Osteoblast (primary cell): ENCODE data around the gene FKBP2. TPM values are rescaled to one million over a fixed set of nuclear protein-coding genes. Genes with fewer than 3 reads are reported as not detected.
A peak's percentile ranks its signal among the peaks of the same experiment; 100 is the strongest.

Experiments
- DNase-seq: peaks from one replicate; pipeline ENCODE4 v3.0.0; 2011; ENCODE audit warnings: low spot score, mixed read lengths; ENCODE audit not compliant: insufficient read length; ENCODE audit errors: missing footprints
- H2AFZ ChIP-seq: 2 replicates; pipeline ENCODE4 v1.6.0; 2011; ENCODE audit warnings: mild to moderate bottlenecking, low read length
- H3K27ac ChIP-seq: 2 replicates; pipeline ENCODE4 v1.5.1; 2011; ENCODE audit warnings: mild to moderate bottlenecking, low read depth, low read length, moderate library complexity
- H3K27me3 ChIP-seq: 2 replicates; pipeline ENCODE4 v1.6.0; 2012; ENCODE audit warnings: mild to moderate bottlenecking, control low read depth, inconsistent platforms, low read length, moderate library complexity; ENCODE audit not compliant: insufficient read depth
- H3K36me3 ChIP-seq: 2 replicates; pipeline ENCODE4 v1.5.1; 2011; ENCODE audit warnings: mild to moderate bottlenecking, low read length, control low read depth, moderate library complexity; ENCODE audit not compliant: insufficient read depth
- H3K4me1 ChIP-seq: 2 replicates; pipeline ENCODE4 v1.5.1; 2011; ENCODE audit warnings: mild to moderate bottlenecking, low read length, control low read depth, moderate library complexity; ENCODE audit not compliant: insufficient read depth
- H3K4me2 ChIP-seq: 2 replicates; pipeline ENCODE4 v1.6.0; 2011; ENCODE audit warnings: mild to moderate bottlenecking, low read length; ENCODE audit not compliant: insufficient read depth
- H3K4me3 ChIP-seq: fragments of 200-600 bp; sonication (generic); 3 replicates; pipeline ENCODE4 v1.5.1; 2012; ENCODE audit warnings: mild to moderate bottlenecking, low read length, inconsistent platforms; ENCODE audit not compliant: insufficient read depth
- H3K79me2 ChIP-seq: 2 replicates; pipeline ENCODE4 v1.6.0; 2012; ENCODE audit warnings: mild to moderate bottlenecking, low read length, control low read depth, inconsistent platforms; ENCODE audit not compliant: insufficient read depth
- H3K9me3 ChIP-seq: 2 replicates; pipeline ENCODE4 v1.5.1; 2011; ENCODE audit warnings: low read depth, low read length, control low read depth
- H4K20me1 ChIP-seq: 2 replicates; pipeline ENCODE4 v1.6.0; 2012; ENCODE audit warnings: mild to moderate bottlenecking, low read length, control low read depth; ENCODE audit not compliant: insufficient read depth
- CTCF ChIP-seq: IDR thresholded peaks from 2 replicates; pipeline ENCODE4 v1.5.1; 2011; ENCODE audit warnings: mild to moderate bottlenecking, low read depth, low read length, moderate library complexity; ENCODE audit errors: extremely low read depth
- total RNA-seq: library from RNA; depleted of rRNA; stranded (reverse); fragments of >200 nt; gene quantifications from 2 replicates; pipeline ENCODE4 v1.2.3, GENCODE V29; 2012

FKBP2 gene
- total RNA-seq, 1 donor, result 31.1 TPM

- Histone ChIP-seq H3K36me3 (peaks cover 28% of the 10 kb centered on the region), H3K27me3 (no peaks in the 10 kb centered on the region), H4K20me1 (no peaks in the 10 kb centered on the region), H3K27ac (peak overlapping the region; percentile 94), H3K79me2 (no peaks in the 10 kb centered on the region), H3K4me3 (peak overlapping the region; percentile 74), H3K4me2 (peak overlapping the region; percentile 96), H3K9me3 (no peaks in the 10 kb centered on the region), H2AFZ (no peak overlapping the region), H3K4me1 (peaks cover 27% of the 10 kb centered on the region)
- peak; percentile 90 for DNase-seq
- no peak for TF ChIP-seq CTCF
These were observed 27.4 kb downstream of the FKBP2 start for GRCh38 chr11:64268025-64268892.

- TF ChIP-seq CTCF, result no peak
- Histone ChIP-seq H3K9me3 (no peaks in the 10 kb centered on the region), H3K79me2 (no peaks in the 10 kb centered on the region), H3K27ac (peak overlapping the region; percentile 94), H2AFZ (peak overlapping the region; percentile 56), H3K4me1 (peaks cover 27% of the 10 kb centered on the region), H3K4me2 (peak overlapping the region; percentile 96), H3K4me3 (peak overlapping the region; percentile 74), H3K36me3 (peaks cover 23% of the 10 kb centered on the region), H4K20me1 (no peaks in the 10 kb centered on the region), H3K27me3 (no peaks in the 10 kb centered on the region)
- peak; percentile 90 for DNase-seq
These were observed 28.1 kb downstream of the FKBP2 start for GRCh38 chr11:64268893-64269539.

GRCh38 chr11:64269540-64270220 is 28.8 kb downstream of the FKBP2 start:
- no peaks in the 10 kb centered on the region for H4K20me1 ChIP-seq
- H3K4me1 ChIP-seq, result peaks cover 27% of the 10 kb centered on the region
- TF ChIP-seq CTCF, result no peak
- H3K4me2 ChIP-seq, result peak overlapping the region; percentile 96
- DNase-seq, result peak; percentile 97
- peak overlapping the region; percentile 56 for H2AFZ ChIP-seq
- no peaks in the 10 kb centered on the region for H3K9me3 ChIP-seq
- no peaks in the 10 kb centered on the region for H3K79me2 ChIP-seq
- H3K27ac ChIP-seq, result peak overlapping the region; percentile 94
- H3K36me3 ChIP-seq, result peaks cover 19% of the 10 kb centered on the region
- peak overlapping the region; percentile 74 for H3K4me3 ChIP-seq
- no peaks in the 10 kb centered on the region for H3K27me3 ChIP-seq
